Loucy (cell line): ENCODE data around the gene TXNL1.
A peak's percentile ranks its signal among the peaks of the same experiment; 100 is the strongest.

Experiments
- H2AFZ ChIP-seq: fragments of 200-600 bp; sonication (generic); 2 replicates; pipeline ENCODE4 v1.6.0; 2016; ENCODE audit warnings: antibody characterized with exemption, mild to moderate bottlenecking, low read length, moderate library complexity
- H3F3A ChIP-seq: fragments of 200-600 bp; 2 replicates; pipeline ENCODE4 v1.6.0; 2016; ENCODE audit warnings: antibody characterized with exemption, low read depth, mild to moderate bottlenecking
- H3K27me3 ChIP-seq: fragments of 200-600 bp; sonication (generic); 2 replicates; pipeline ENCODE4 v1.6.1; 2014; ENCODE audit warnings: low read length, mild to moderate bottlenecking; ENCODE audit not compliant: insufficient read depth, poor library complexity, severe bottlenecking
- H3K36me3 ChIP-seq: fragments of 200-600 bp; sonication (generic); 2 replicates; pipeline ENCODE4 v1.6.1; 2016; ENCODE audit warnings: low read length; ENCODE audit not compliant: insufficient read depth
- H3K4me1 ChIP-seq: fragments of 200-600 bp; sonication (generic); 2 replicates; pipeline ENCODE4 v1.5.1; 2014; ENCODE audit warnings: low read length, mild to moderate bottlenecking; ENCODE audit not compliant: insufficient read depth, poor library complexity, severe bottlenecking
- H3K4me2 ChIP-seq: fragments of 200-600 bp; sonication (generic); 2 replicates; pipeline ENCODE4 v1.6.0; 2014; ENCODE audit warnings: antibody characterized with exemption, low read length, low read depth, mild to moderate bottlenecking; ENCODE audit not compliant: poor library complexity, severe bottlenecking
- H3K4me3 ChIP-seq: fragments of 200-600 bp; sonication (generic); 2 replicates; pipeline ENCODE4 v1.5.1; 2014; ENCODE audit warnings: low read length, mild to moderate bottlenecking, mixed read lengths; ENCODE audit not compliant: poor library complexity, severe bottlenecking
- H3K79me2 ChIP-seq: fragments of 200-600 bp; sonication (generic); 2 replicates; pipeline ENCODE4 v1.6.1; 2014; ENCODE audit warnings: low read length; ENCODE audit not compliant: insufficient read depth
- H3K9ac ChIP-seq: fragments of 200-600 bp; sonication (generic); 2 replicates; pipeline ENCODE4 v1.6.0; 2014; ENCODE audit warnings: mild to moderate bottlenecking, low read depth, low read length, moderate library complexity; ENCODE audit not compliant: poor library complexity, severe bottlenecking
- H3K9me2 ChIP-seq: fragments of 200-600 bp; sonication (generic); replicated peaks from 2 replicates; pipeline ENCODE4 v1.6.1; 2016; ENCODE audit warnings: low read depth, low read length, mixed read lengths
- H3K9me3 ChIP-seq: fragments of 200-600 bp; sonication (generic); 2 replicates; pipeline ENCODE4 v1.6.1; 2014; ENCODE audit warnings: mild to moderate bottlenecking, antibody characterized with exemption, low read length, low read depth; ENCODE audit not compliant: insufficient read depth
- H4K20me1 ChIP-seq: fragments of 200-600 bp; sonication (generic); 2 replicates; pipeline ENCODE4 v1.6.0; 2014; ENCODE audit warnings: antibody characterized with exemption, low read length, mild to moderate bottlenecking; ENCODE audit not compliant: insufficient read depth, poor library complexity, severe bottlenecking
- CTCF ChIP-seq: fragments of 200-600 bp; sonication (generic); conservative IDR thresholded peaks from 2 replicates; pipeline ENCODE4 v1.5.1; 2014; ENCODE audit warnings: mild to moderate bottlenecking, antibody characterized with exemption, low read length
- EZH2phosphoT487 ChIP-seq: fragments of 200-600 bp; IDR thresholded peaks from 2 replicates; pipeline ENCODE4 v1.6.1; 2018; ENCODE audit warnings: antibody characterized with exemption, mild to moderate bottlenecking, moderate library complexity, borderline replicate concordance

Gene TXNL1

GRCh38 chr18:56639571-56639970, 1.2 kb upstream of the TXNL1 start:
- H3K36me3 ChIP-seq, result no peaks in the 10 kb centered on the region; the same call in 1 of the 2 replicates
- no peak overlapping the region for H3K9ac ChIP-seq
- H3F3A ChIP-seq, result no peaks in the 10 kb centered on the region
- peak overlapping the region; percentile 80 for H3K4me3 ChIP-seq
- H3K9me3 ChIP-seq, result no peaks in the 10 kb centered on the region
- H4K20me1 ChIP-seq, result peaks cover 36% of the 10 kb centered on the region
- H3K4me2 ChIP-seq, result peak overlapping the region; percentile 88
- H3K9me2 ChIP-seq, result no peaks in the 10 kb centered on the region
- peaks cover 18% of the 10 kb centered on the region for H3K27me3 ChIP-seq
- H3K4me1 ChIP-seq, result peaks cover 32% of the 10 kb centered on the region
- no peak overlapping the region for H2AFZ ChIP-seq
- TF ChIP-seq CTCF, result no peak
- no peak for TF ChIP-seq EZH2phosphoT487
- H3K79me2 ChIP-seq, result peaks cover 38% of the 10 kb centered on the region

GRCh38 chr18:56639104-56639381, 651 bp upstream of the TXNL1 start:
- H3K4me2 ChIP-seq, result peak overlapping the region; percentile 88
- H3K36me3 ChIP-seq, result no peaks in the 10 kb centered on the region; the same call in 1 of the 2 replicates
- no peaks in the 10 kb centered on the region for H3K9me2 ChIP-seq
- H3K79me2 ChIP-seq, result peaks cover 43% of the 10 kb centered on the region
- peak overlapping the region; percentile 80 for H3K4me3 ChIP-seq
- H3K27me3 ChIP-seq, result peaks cover 18% of the 10 kb centered on the region
- no peaks in the 10 kb centered on the region for H3K9me3 ChIP-seq
- H2AFZ ChIP-seq, result peak overlapping the region; percentile 91
- peaks cover 41% of the 10 kb centered on the region for H4K20me1 ChIP-seq
- H3K4me1 ChIP-seq, result peaks cover 38% of the 10 kb centered on the region
- H3F3A ChIP-seq, result no peaks in the 10 kb centered on the region
- TF ChIP-seq CTCF (no peak), EZH2phosphoT487 (no peak)
- H3K9ac ChIP-seq, result peak overlapping the region; percentile 70

- peak overlapping the region; percentile 85 for H2AFZ ChIP-seq
- peak overlapping the region; percentile 86 for H3K4me2 ChIP-seq
- peak overlapping the region; percentile 83 for H3K4me3 ChIP-seq
- peaks cover 56% of the 10 kb centered on the region for H3K79me2 ChIP-seq
- no peaks in the 10 kb centered on the region for H3K9me3 ChIP-seq
- no peaks in the 10 kb centered on the region; the same call in 1 of the 2 replicates for H3K36me3 ChIP-seq
- H3K27me3 ChIP-seq, result peaks cover 18% of the 10 kb centered on the region
- H4K20me1 ChIP-seq, result peaks cover 46% of the 10 kb centered on the region
- H3K9ac ChIP-seq, result peak overlapping the region; percentile 90
- peaks cover 42% of the 10 kb centered on the region for H3K4me1 ChIP-seq
- H3F3A ChIP-seq, result no peaks in the 10 kb centered on the region
- H3K9me2 ChIP-seq, result no peaks in the 10 kb centered on the region
- TF ChIP-seq CTCF (no peak), EZH2phosphoT487 (no peak)
Measured at GRCh38 chr18:56637711-56638231, 621 bp downstream of the TXNL1 start.
